Natural killer cell (primary cell): ENCODE measurements around the gene NELL2. TPM values are rescaled to one million over a fixed set of nuclear protein-coding genes. Genes with fewer than 3 reads are reported as not detected.

Experiments used
- ATAC-seq, 3 donors: fragments of 150-1000 bp in 2 of 3; fragments of 200-7000 bp in 1 of 3; cut with Tn5 transposase; 1 replicate in 1 of 3; 2 replicates in 2 of 3; pipeline ENCODE4 v1.10.0; 2021; ENCODE audit warnings: mild to moderate bottlenecking in 2 of 3, moderate library complexity in 2 of 3
- DNase-seq, 2 donors: peaks; one replicate each; pipeline versions ENCODE4 v3.0.0 to v3.0.0-alpha.2; 2013 to 2021; ENCODE audit warnings: mixed read lengths in 1 of 2
- H3K27ac ChIP-seq: one replicate; pipeline ENCODE4 v1.5.1; 2013; ENCODE audit warnings: mild to moderate bottlenecking, low read length
- H3K27me3 ChIP-seq: one replicate; pipeline ENCODE4 v1.6.1; 2013; ENCODE audit warnings: low read length; ENCODE audit not compliant: control insufficient read depth, insufficient read depth
- H3K36me3 ChIP-seq: one replicate; pipeline ENCODE4 v1.6.1; 2013; ENCODE audit warnings: low read length; ENCODE audit not compliant: control insufficient read depth, insufficient read depth
- H3K4me1 ChIP-seq: one replicate; pipeline ENCODE4 v1.6.1; 2013; ENCODE audit warnings: low read length; ENCODE audit not compliant: control insufficient read depth, insufficient read depth
- H3K4me3 ChIP-seq: one replicate; pipeline ENCODE4 v1.5.1; 2013; ENCODE audit warnings: low read length
- H3K9me3 ChIP-seq: one replicate; pipeline ENCODE4 v1.6.1; 2013; ENCODE audit warnings: low read length; ENCODE audit not compliant: control insufficient read depth, insufficient read depth
- H3K27ac Mint-ChIP-seq, 2 donors: one replicate each; pipeline ENCODE4 v1.8.0; 2022; ENCODE audit warnings: mild to moderate bottlenecking in 2 of 2, mixed read lengths in 2 of 2, moderate library complexity in 1 of 2
- H3K27me3 Mint-ChIP-seq, 2 donors: one replicate each; pipeline ENCODE4 v1.8.0; 2022; ENCODE audit warnings: low read depth in 2 of 2, mixed read lengths in 2 of 2
- H3K36me3 Mint-ChIP-seq: one replicate; pipeline ENCODE4 v1.8.0; 2022; ENCODE audit warnings: mixed read lengths
- H3K4me1 Mint-ChIP-seq, 2 donors: one replicate each; pipeline ENCODE4 v1.8.0; 2022; ENCODE audit warnings: mixed read lengths in 2 of 2
- H3K4me3 Mint-ChIP-seq: one replicate; pipeline ENCODE4 v1.8.0; 2022; ENCODE audit warnings: mild to moderate bottlenecking, moderate library complexity, mixed read lengths
- H3K9me3 Mint-ChIP-seq, 2 donors: one replicate each; pipeline ENCODE4 v1.8.0; 2022; ENCODE audit warnings: mixed read lengths in 2 of 2
- WGBS: methylation state at CpG from one replicate; pipeline ENCODE4 v1.1.7; 2013; ENCODE audit warnings: missing lambda C conversion rate; ENCODE audit not compliant: insufficient coverage; 5-methylcytosine and 5-hydroxymethylcytosine counted together
- intact Hi-C: fragments of 100-400 bp; cut with micrococcal nuclease; formaldehyde crosslinking; loops from one replicate; pipeline ENCODE4 v1.14.2; 2022
- total RNA-seq, 4 donors: library from RNA; stranded (reverse); fragments of 120-200 nt in 1 of 4; gene quantifications; one replicate each; pipeline versions ENCODE4 v1.2.3 to v1.2.4, GENCODE V29; 2013 to 2022
- TF ChIP-seq, protein P1 (sequence below): fragments of 200-600 bp; IDR thresholded peaks from one replicate; pipeline ENCODE4 v1.8.0; 2022; ENCODE audit warnings: antibody characterized with exemption

NELL2 gene
- total RNA-seq, 3 donors from 2014 or later (not counting 1 experiment from before 2014, with no cell fraction given), result 5.8 to 15.3 (median 14.0) TPM

DNA sequence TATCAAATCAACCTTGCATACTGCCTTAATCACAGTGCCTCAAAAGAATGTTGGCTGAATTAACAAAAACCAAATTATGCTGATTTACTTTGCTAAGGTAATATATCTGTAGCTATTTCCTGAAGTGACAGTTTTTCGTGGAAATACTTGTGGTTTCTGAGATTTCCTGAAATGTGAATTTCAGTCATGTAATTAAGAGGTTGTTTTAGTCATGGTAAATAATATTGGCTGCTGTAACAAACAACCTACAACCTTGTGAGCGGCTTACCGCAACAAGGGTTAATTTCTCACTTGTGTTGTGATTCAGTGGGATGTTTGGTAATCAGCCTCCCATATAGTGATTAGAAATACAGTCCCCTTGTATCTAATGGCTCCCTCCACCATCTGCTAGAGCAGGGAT is 387.9 kb downstream of the NELL2 start:
- Mint-ChIP-seq H3K4me1 (no peaks in the 10 kb centered on the region), H3K9me3 (peaks cover 7 to 13% of the 10 kb centered on the region in 2 donors)

GRCh38 chr12:44484862-44485261 is 391.3 kb downstream of the NELL2 start:
- Mint-ChIP-seq H3K4me1 (no peaks in the 10 kb centered on the region), H3K36me3 (no peaks in the 10 kb centered on the region), H3K27ac (no peak overlapping the region), H3K4me3 (no peak overlapping the region), H3K9me3 (peaks cover 2 to 8% of the 10 kb centered on the region in 2 donors), H3K27me3 (no peaks in the 10 kb centered on the region)
- WGBS, result 75% methylated on average over 1 of the region's 1 CpG
- no peak overlapping the region for H3K4me3 ChIP-seq
- TF ChIP-seq, protein P1, sequence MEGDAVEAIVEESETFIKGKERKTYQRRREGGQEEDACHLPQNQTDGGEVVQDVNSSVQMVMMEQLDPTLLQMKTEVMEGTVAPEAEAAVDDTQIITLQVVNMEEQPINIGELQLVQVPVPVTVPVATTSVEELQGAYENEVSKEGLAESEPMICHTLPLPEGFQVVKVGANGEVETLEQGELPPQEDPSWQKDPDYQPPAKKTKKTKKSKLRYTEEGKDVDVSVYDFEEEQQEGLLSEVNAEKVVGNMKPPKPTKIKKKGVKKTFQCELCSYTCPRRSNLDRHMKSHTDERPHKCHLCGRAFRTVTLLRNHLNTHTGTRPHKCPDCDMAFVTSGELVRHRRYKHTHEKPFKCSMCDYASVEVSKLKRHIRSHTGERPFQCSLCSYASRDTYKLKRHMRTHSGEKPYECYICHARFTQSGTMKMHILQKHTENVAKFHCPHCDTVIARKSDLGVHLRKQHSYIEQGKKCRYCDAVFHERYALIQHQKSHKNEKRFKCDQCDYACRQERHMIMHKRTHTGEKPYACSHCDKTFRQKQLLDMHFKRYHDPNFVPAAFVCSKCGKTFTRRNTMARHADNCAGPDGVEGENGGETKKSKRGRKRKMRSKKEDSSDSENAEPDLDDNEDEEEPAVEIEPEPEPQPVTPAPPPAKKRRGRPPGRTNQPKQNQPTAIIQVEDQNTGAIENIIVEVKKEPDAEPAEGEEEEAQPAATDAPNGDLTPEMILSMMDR, result no peak
- H3K27me3 ChIP-seq, result no peaks in the 10 kb centered on the region
- H3K4me1 ChIP-seq, result no peaks in the 10 kb centered on the region
- no peak for DNase-seq
- H3K36me3 ChIP-seq, result no peaks in the 10 kb centered on the region
- intact Hi-C loops, result no loop called here
- ATAC-seq, result no peak
- no peaks in the 10 kb centered on the region for H3K9me3 ChIP-seq
- no peak overlapping the region for H3K27ac ChIP-seq

More for the DNA sequence above, 387.9 kb downstream of the NELL2 start:
- TF ChIP-seq, protein P1, result no peak
- 0% methylated on average over 1 of the region's 3 CpGs for WGBS
- DNase-seq, result no peak
- no peaks in the 10 kb centered on the region for H3K9me3 ChIP-seq
- no peaks in the 10 kb centered on the region for H3K27me3 ChIP-seq
- ATAC-seq, result no peak
- H3K27ac Mint-ChIP-seq, result no peak overlapping the region
- no peaks in the 10 kb centered on the region for H3K36me3 ChIP-seq
- no peaks in the 10 kb centered on the region for H3K27me3 Mint-ChIP-seq
- H3K4me3 ChIP-seq, result no peak overlapping the region
- peaks cover 6% of the 10 kb centered on the region for H3K36me3 Mint-ChIP-seq
- H3K27ac ChIP-seq, result no peak overlapping the region
- no peaks in the 10 kb centered on the region for H3K4me1 ChIP-seq
- intact Hi-C loops, result no loop called here
- H3K4me3 Mint-ChIP-seq, result no peak overlapping the region

- ATAC-seq (no peak), DNase-seq (no peak)
- no peak overlapping the region for H3K27ac Mint-ChIP-seq
- H3K36me3 Mint-ChIP-seq, result no peaks in the 10 kb centered on the region
- Histone ChIP-seq H3K36me3 (no peaks in the 10 kb centered on the region), H3K27ac (no peak overlapping the region), H3K4me1 (no peaks in the 10 kb centered on the region), H3K27me3 (no peaks in the 10 kb centered on the region), H3K4me3 (no peak overlapping the region), H3K9me3 (peaks cover 20% of the 10 kb centered on the region)
- no peak overlapping the region for H3K4me3 Mint-ChIP-seq
- WGBS, result 89% methylated on average over 6 of the region's 6 CpGs
- no peaks in the 10 kb centered on the region for H3K4me1 Mint-ChIP-seq
- peaks cover 10 to 15% of the 10 kb centered on the region in 2 donors for H3K9me3 Mint-ChIP-seq
- intact Hi-C loops, result no loop called here
- TF ChIP-seq, protein P1, result no peak
- H3K27me3 Mint-ChIP-seq, result no peaks in the 10 kb centered on the region
These were observed 398.7 kb downstream of the NELL2 start for GRCh38 chr12:44477331-44477980.

DNA sequence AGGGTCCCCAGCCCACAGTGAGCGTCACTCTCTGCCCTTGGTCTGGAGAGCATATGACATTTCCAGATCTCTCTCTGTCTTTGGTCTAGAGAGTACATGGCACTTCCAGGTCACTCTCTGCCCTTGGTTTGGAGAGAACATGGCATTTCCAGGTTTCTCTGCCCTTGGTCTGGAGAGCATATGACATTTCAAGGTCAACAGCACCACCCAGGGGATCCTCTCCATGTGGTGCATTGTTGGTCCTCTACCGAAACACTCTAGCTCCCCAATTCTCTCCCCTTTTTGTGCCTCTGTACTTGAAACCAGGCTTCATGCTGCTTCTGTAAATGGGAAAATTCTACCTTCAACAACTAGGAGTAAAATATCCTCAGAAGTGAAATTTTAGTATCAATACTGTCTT is 399.4 kb downstream of the NELL2 start:
- H3K27ac Mint-ChIP-seq, result no peak overlapping the region
- 93% methylated on average over 2 of the region's 2 CpGs for WGBS

More for the DNA sequence above, 399.4 kb downstream of the NELL2 start:
- TF ChIP-seq, protein P1, result no peak
- Mint-ChIP-seq H3K36me3 (no peaks in the 10 kb centered on the region), H3K4me3 (no peak overlapping the region), H3K9me3 (peaks cover 13 to 15% of the 10 kb centered on the region in 2 donors), H3K4me1 (no peaks in the 10 kb centered on the region), H3K27me3 (no peaks in the 10 kb centered on the region)
- H3K4me1 ChIP-seq, result no peaks in the 10 kb centered on the region
- no peaks in the 10 kb centered on the region for H3K27me3 ChIP-seq
- ATAC-seq (no peak), DNase-seq (no peak)
- H3K9me3 ChIP-seq, result peaks cover 20% of the 10 kb centered on the region
- H3K36me3 ChIP-seq, result no peaks in the 10 kb centered on the region
- intact Hi-C loops, result no loop called here
- H3K4me3 ChIP-seq, result no peak overlapping the region
- H3K27ac ChIP-seq, result no peak overlapping the region
